HCT116 (cell line): ENCODE results near the gene TAS1R1. TPM values are rescaled to one million over a fixed set of nuclear protein-coding genes. Genes with fewer than 3 reads are reported as not detected.

Experiments used
- ATAC-seq: fragments of 200-7000 bp; cut with Tn5 transposase; 2 replicates; pipeline ENCODE4 v1.9.1; 2020; ENCODE audit warnings: mild to moderate bottlenecking, moderate library complexity
- BruUV-seq: library from RNA; stranded (reverse); fragments of 400-500 nt; replicated peaks from 2 replicates; lab custom pipeline; 2021; lab: Mats Ljungman, UMichigan
- CTCF ChIA-PET: fragments of 300-600 bp; sonication (Branson Sonifier 250); formaldehyde crosslinking; loops from one replicate; lab custom pipeline; 2021; ENCODE audit warnings: antibody characterized with exemption; lab: Charles Lee
- POLR2A ChIA-PET: fragments of 300-600, 350-600 bp; sonication (Branson Sonifier 250); formaldehyde crosslinking; loops from one replicate; lab custom pipeline; 2021; ENCODE audit warnings: antibody characterized with exemption; lab: Charles Lee
- RAD21 ChIA-PET, 2 experiments: fragments of 300-600 bp; sonication (Branson Sonifier 250); formaldehyde crosslinking; loops; one replicate each; lab custom pipeline; 2023; ENCODE audit warnings: low total read pairs in 2 of 2; ENCODE audit not compliant: uncharacterized antibody in 2 of 2, unreplicated experiment in 2 of 2, low non-redundant PET in 1 of 2; lab: Charles Lee
- DNase-seq: peaks from one replicate; pipeline ENCODE4 v3.0.0-alpha.2; 2010; ENCODE audit warnings: low read depth, low spot score
- H2AFZ ChIP-seq: fragments of 200-600 bp; shearing (Covaris generic), sonication (generic); 2 replicates; pipeline ENCODE4 v1.6.1; 2017; ENCODE audit warnings: low read depth, mixed run types, mixed read lengths, antibody characterized with exemption, low read length; ENCODE audit not compliant: poor library complexity, severe bottlenecking
- H3K27ac ChIP-seq: 2 replicates; pipeline ENCODE4 v1.5.1; 2012; ENCODE audit warnings: low read depth, low read length
- H3K27me3 ChIP-seq: fragments of 200-600 bp; sonication (generic); 2 replicates; pipeline ENCODE4 v1.6.1; 2016; ENCODE audit warnings: mixed run types, low read length, mixed read lengths; ENCODE audit not compliant: insufficient read depth
- H3K36me3 ChIP-seq, 2 experiments: fragments of 200-500 bp in 1 of 2; fragments of 200-600 bp in 1 of 2; sonication (Bioruptor generic) in 1 of 2; sonication (generic) in 1 of 2; 2 replicates each; pipeline versions ENCODE4 v1.5.1 to v1.6.1; 2014 to 2016; ENCODE audit warnings: low read length in 2 of 2, inconsistent platforms in 1 of 2, mixed read lengths in 1 of 2, mixed run types in 1 of 2; ENCODE audit not compliant: insufficient read depth in 2 of 2, control insufficient read depth in 1 of 2
- H3K4me1 ChIP-seq, 2 experiments: fragments of 200-600 bp in 1 of 2; sonication (generic) in 1 of 2; 2 replicates each; pipeline versions ENCODE4 v1.5.1 to v1.6.1; 2012 to 2017; ENCODE audit warnings: low read length in 2 of 2, inconsistent platforms in 1 of 2, mild to moderate bottlenecking in 1 of 2, mixed read lengths in 1 of 2, mixed run types in 1 of 2, moderate library complexity in 1 of 2; ENCODE audit not compliant: insufficient read depth in 2 of 2, control insufficient read depth in 1 of 2
- H3K4me2 ChIP-seq: fragments of 200-600 bp; sonication (generic); 2 replicates; pipeline ENCODE4 v1.6.1; 2017; ENCODE audit warnings: mixed run types, low read length, mixed read lengths
- H3K4me3 ChIP-seq, 2 experiments: fragments of 200-600 bp in 1 of 2; sonication (generic) in 1 of 2; replicated peaks in 1 of 2; 2 replicates each; pipeline ENCODE4 v1.5.1; 2011 to 2016; ENCODE audit warnings: low read length in 2 of 2, control low read depth in 1 of 2, low read depth in 1 of 2, mild to moderate bottlenecking in 1 of 2, mixed read lengths in 1 of 2, mixed run types in 1 of 2
- H3K79me2 ChIP-seq: fragments of 200-600 bp; sonication (generic); 2 replicates; pipeline ENCODE4 v1.6.1; 2017; ENCODE audit warnings: mild to moderate bottlenecking, mixed run types, low read length, moderate library complexity, mixed read lengths; ENCODE audit not compliant: insufficient read depth
- H3K9ac ChIP-seq: fragments of 200-600 bp; sonication (generic); 2 replicates; pipeline ENCODE4 v1.6.1; 2016; ENCODE audit warnings: low read length, mixed read lengths
- H3K9me2 ChIP-seq: fragments of 200-600 bp; sonication (generic), shearing (Covaris generic); 2 replicates; pipeline ENCODE4 v1.6.1; 2017; ENCODE audit warnings: mixed run types, mild to moderate bottlenecking, moderate library complexity; ENCODE audit not compliant: insufficient read depth
- H3K9me3 ChIP-seq, 2 experiments: fragments of 200-500 bp in 1 of 2; fragments of 200-600 bp in 1 of 2; sonication (Bioruptor generic) in 1 of 2; sonication (generic) in 1 of 2; 2 replicates each; pipeline ENCODE4 v1.6.1; 2014 to 2017; ENCODE audit warnings: low read length in 2 of 2, mixed read lengths in 2 of 2, inconsistent platforms in 1 of 2, low read depth in 1 of 2, mild to moderate bottlenecking in 1 of 2, mixed run types in 1 of 2, moderate library complexity in 1 of 2; ENCODE audit not compliant: control insufficient read depth in 1 of 2, insufficient read depth in 1 of 2
- H4K20me1 ChIP-seq: fragments of 200-600 bp; sonication (generic), shearing (Covaris generic); 2 replicates; pipeline ENCODE4 v1.6.1; 2017; ENCODE audit warnings: mixed run types, mild to moderate bottlenecking, moderate library complexity; ENCODE audit not compliant: insufficient read depth
- CBX3 ChIP-seq: IDR thresholded peaks from 2 replicates; pipeline ENCODE4 v1.6.1; 2012; ENCODE audit warnings: low read depth
- CTCF ChIP-seq, 3 experiments: fragments of 200-600 bp in 1 of 3; sonication (generic) in 1 of 3; IDR thresholded peaks in 2 of 3; conservative IDR thresholded peaks in 1 of 3; 2 replicates each; pipeline ENCODE4 v1.5.1; 2012 to 2017; ENCODE audit warnings: low read depth in 2 of 3, low read length in 2 of 3, antibody characterized with exemption in 1 of 3, borderline replicate concordance in 1 of 3, control low read depth in 1 of 3, mild to moderate bottlenecking in 1 of 3, mixed read lengths in 1 of 3, mixed run types in 1 of 3, moderate library complexity in 1 of 3; ENCODE audit not compliant: insufficient read depth in 1 of 3
- ELF1 ChIP-seq: IDR thresholded peaks from 2 replicates; pipeline ENCODE4 v1.6.1; 2012; ENCODE audit warnings: low read depth, borderline replicate concordance
- EZH2 ChIP-seq: fragments of 200-600 bp; sonication (generic); IDR thresholded peaks from 2 replicates; pipeline ENCODE4 v1.6.1; 2017; ENCODE audit warnings: antibody characterized with exemption, mixed run types
- EZH2phosphoT487 ChIP-seq: fragments of 200-600 bp; IDR thresholded peaks from 2 replicates; pipeline ENCODE4 v1.6.1; 2018; ENCODE audit warnings: antibody characterized with exemption, borderline replicate concordance
- FOSL1 ChIP-seq: IDR thresholded peaks from 2 replicates; pipeline ENCODE4 v1.6.1; 2012; ENCODE audit warnings: low read depth
- MAX ChIP-seq: IDR thresholded peaks from 2 replicates; pipeline ENCODE4 v1.6.1; 2012
- POLR2A ChIP-seq: IDR thresholded peaks from 2 replicates; pipeline ENCODE4 v1.7.0; 2011; ENCODE audit warnings: borderline replicate concordance; ENCODE audit not compliant: insufficient read depth, insufficient read length; ENCODE audit errors: extremely low read depth
- POLR2AphosphoS5 ChIP-seq: IDR thresholded peaks from 2 replicates; pipeline ENCODE4 v1.6.1; 2011; ENCODE audit warnings: mild to moderate bottlenecking, low read depth, low read length, moderate library complexity
- RAD21 ChIP-seq: IDR thresholded peaks from 2 replicates; pipeline ENCODE4 v1.6.1; 2012; ENCODE audit warnings: low read depth, mild to moderate bottlenecking
- SIN3A ChIP-seq: IDR thresholded peaks from 2 replicates; pipeline ENCODE4 v1.6.1; 2012; ENCODE audit warnings: low read depth
- SP1 ChIP-seq: IDR thresholded peaks from 2 replicates; pipeline ENCODE4 v1.6.1; 2012; ENCODE audit warnings: low read depth
- SRF ChIP-seq: IDR thresholded peaks from 2 replicates; pipeline ENCODE4 v1.6.1; 2012; ENCODE audit warnings: low read depth
- YY1 ChIP-seq: IDR thresholded peaks from 2 replicates; pipeline ENCODE4 v1.6.1; 2011; ENCODE audit warnings: low read length, low read depth, moderate library complexity, mild to moderate bottlenecking; ENCODE audit not compliant: insufficient replicate concordance; ENCODE audit errors: extremely low read depth
- ZFX ChIP-seq: fragments of 450-650 bp; IDR thresholded peaks from 2 replicates; pipeline ENCODE4 v1.6.1; 2017
- intact Hi-C: fragments of 100-400 bp; cut with micrococcal nuclease; formaldehyde crosslinking; loops from 2 replicates; pipeline ENCODE4 v1.10.0; 2022
- total RNA-seq: library from RNA; stranded (reverse); gene quantifications from one replicate; pipeline ENCODE4 v1.2.1, GENCODE V29; 2021; ENCODE audit not compliant: unreplicated experiment

The TAS1R1 gene
- total RNA-seq, 1 experiment from 2014 or later = not detected

GRCh38 chr1:6623269-6623965 lies 68.3 kb downstream of the TAS1R1 start (continued):
- TF ChIP-seq FOSL1 = no peak

- Histone ChIP-seq H2AFZ (no peak within 1 kb of the TSS), H3K4me3 (peak within 1 kb of the TSS; percentile 79 to 96), H3K79me2 (peaks cover 64% of the 10 kb centered on the region), H3K9me3 (no peaks in the 10 kb centered on the region), H3K9ac (peak within 1 kb of the TSS; percentile 85), H3K27ac (peak within 1 kb of the TSS; percentile 85), H3K27me3 (no peaks in the 10 kb centered on the region), H3K36me3 (peaks cover 23 to 31% of the 10 kb centered on the region in 2 experiments), H4K20me1 (no peaks in the 10 kb centered on the region), H3K9me2 (no peaks in the 10 kb centered on the region), H3K4me2 (peak within 1 kb of the TSS; percentile 86), H3K4me1 (peaks cover 0 to 18% of the 10 kb centered on the region in 2 experiments; a peak in 2 of 4 replicates)
- TF ChIP-seq POLR2A = peak; percentile 37
- peak; percentile 67 for TF ChIP-seq SIN3A
- TF ChIP-seq ZFX = peak; percentile 100
- no peak for TF ChIP-seq SRF
- no peak for TF ChIP-seq EZH2phosphoT487
- TF ChIP-seq MAX = peak; percentile 46; the same call in 1 of the 2 replicates
- no peak for TF ChIP-seq ELF1
- peak; percentile 57 for TF ChIP-seq SP1
- TF ChIP-seq CTCF (IDR thresholded peaks at IDR 0.05 in 2 of 3, conservative IDR thresholded peaks at IDR 0.05 in 1 of 3; ENCODE audit: borderline replicate concordance in 1 of 3, insufficient read depth in 1 of 3, low read depth in 2 of 3, low read length in 2 of 3) = no peak
- TF ChIP-seq POLR2AphosphoS5 = peak; percentile 75
- peak; percentile 98 for TF ChIP-seq YY1
- no peak for TF ChIP-seq EZH2
- no peak for TF ChIP-seq CBX3
- no peak for TF ChIP-seq RAD21
- CTCF ChIA-PET = no interaction called here
- RAD21 ChIA-PET = no interaction called here
- BruUV-seq = no TSS peak
- ATAC-seq = peak; percentile 87
- intact Hi-C loops = no loop called here
- peak; percentile 96 for DNase-seq
- POLR2A ChIA-PET = interaction anchor here (1.1 to 1.4 kb wide), 2 partner anchors 9 to 22 kb away, joined by 4 to 6 read pairs; partner anchors contain the start of gene KLHL21
Measured at GRCh38 chr1:6624710-6625583, 69.8 kb downstream of the TAS1R1 start, which contains the start of gene THAP3. Gene THAP3, plus strand, starts transcription at chr1:6624868. Its CDS starts 351 bp downstream, at chr1:6625219.
